NCI-H774 (cell line): ENCODE results near the gene LIMK1.

ENCODE experiments used
- DNase-seq: peaks from one replicate; lab custom pipeline; 2025; lab: John Stamatoyannopoulos, UW

The LIMK1 gene

GRCh38 chr7:74056096-74056915 lies 27.3 kb upstream of the LIMK1 start:
- DNase-seq: no peak

DNA sequence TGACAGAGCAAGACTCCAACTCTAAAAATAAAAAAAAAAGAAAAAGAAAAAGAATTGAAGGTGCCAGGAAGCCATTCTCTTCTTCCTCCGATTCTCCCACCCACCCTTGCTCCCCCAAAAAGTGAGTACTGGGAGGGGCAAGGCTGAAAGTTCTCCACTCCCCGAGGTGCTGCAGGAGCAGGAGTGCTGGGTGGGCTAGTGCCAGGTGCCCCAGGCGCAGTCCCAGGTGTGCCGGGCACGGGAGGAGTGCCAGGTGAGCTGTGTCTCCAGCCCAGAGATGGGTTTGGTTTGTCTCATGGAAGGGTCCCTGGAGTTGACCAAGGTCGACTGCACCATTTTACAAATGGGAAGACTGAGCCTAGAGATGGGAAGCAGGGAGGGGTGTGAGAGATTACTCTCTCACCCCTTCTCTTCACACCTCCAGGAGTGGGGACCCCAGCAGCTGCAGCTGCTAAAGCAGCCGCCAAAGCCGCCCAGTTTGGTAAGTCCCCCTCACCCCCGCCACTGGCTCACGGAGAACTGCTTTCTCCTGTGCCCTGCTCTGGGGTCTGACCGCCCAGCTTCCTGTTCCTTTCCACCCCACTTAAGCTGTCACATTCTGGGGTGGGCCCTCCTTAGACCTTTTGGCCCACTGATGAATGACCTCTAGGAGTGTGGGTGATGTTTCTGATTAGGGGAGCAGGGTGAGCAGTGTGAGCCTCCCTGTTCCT lies 26.2 kb upstream of the LIMK1 start:
- DNase-seq: no peak

DNA sequence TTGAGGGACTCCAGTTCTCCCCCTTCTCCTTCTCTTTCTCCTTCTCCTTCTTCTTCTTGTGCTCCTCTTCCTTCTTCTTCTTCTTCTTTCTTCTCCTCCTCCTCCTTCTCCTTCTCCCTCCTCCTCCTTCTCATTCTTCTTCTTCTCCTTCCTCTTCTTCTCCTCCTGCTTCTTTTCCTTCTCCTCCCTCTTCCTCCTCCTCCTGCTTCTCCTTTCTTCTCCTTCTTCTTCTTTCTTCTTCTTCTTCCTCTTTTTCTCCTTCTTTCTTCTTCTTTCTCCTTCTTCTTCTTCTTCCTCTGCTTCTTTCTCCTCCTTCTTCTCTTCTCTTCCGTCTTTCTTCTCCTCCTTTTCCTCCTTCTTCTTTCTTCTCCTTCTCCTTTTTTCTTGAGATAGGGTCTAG lies 25.6 kb upstream of the LIMK1 start:
- no peak for DNase-seq

DNA sequence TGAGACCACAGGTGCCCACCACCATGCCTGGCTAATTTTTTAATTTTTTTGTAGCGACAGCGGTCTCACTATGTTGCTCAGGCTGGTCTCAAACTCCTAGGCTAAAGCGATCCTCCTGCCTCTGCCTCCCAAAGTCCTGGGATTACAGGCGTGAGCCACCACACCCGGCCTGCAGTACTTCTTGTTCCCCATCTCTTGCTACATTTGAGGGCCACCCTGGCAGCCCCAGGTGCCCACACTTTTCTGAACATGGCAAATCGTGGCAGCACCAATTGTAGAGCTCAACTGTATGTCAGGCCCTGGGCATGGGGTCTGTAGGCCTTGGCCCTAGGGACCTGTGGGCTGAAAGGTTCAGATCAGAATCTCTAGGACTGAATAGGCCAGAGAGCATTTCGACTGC lies 25.1 kb upstream of the LIMK1 start:
- no peak for DNase-seq

- no peak for DNase-seq
Observed at GRCh38 chr7:74059037-74059436, 24.6 kb upstream of the LIMK1 start.

- DNase-seq: no peak
Observed at GRCh38 chr7:74059681-74060588, 23.7 kb upstream of the LIMK1 start.

DNA sequence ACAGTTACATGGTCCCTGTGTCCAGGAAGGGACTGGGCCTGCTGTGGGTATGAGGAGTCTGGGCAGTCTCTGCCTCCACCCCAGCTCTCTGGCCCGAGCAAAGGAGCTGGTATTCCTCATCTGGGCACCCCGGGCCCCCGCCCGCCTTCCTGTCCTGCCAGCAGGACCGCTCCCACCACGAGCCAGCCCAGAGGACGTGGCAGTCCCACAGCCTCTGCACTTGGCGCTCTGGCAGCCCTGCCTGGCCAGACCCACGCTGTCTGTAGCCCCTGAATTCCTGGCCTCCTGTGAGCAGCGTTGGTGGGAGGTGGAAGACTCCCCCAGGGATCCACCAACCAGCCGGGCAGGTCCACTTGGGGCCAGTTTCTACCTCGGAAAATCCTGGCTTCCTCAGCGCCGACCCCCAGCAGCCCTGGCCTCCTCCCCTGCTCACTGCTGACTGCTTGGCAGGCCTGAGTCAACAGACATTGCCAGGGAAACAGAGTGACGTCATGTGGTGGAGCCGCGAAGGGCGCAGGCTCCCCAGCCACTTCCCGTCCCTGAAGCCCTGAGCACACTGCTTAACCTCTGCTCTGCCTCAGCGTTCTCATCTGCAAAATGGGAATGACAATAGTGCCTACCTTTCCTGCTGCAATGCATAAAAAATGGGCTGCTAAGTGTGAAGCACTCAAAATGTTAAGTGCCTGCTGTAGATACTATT lies 21.6 kb upstream of the LIMK1 start:
- DNase-seq: peak; percentile 57

DNA sequence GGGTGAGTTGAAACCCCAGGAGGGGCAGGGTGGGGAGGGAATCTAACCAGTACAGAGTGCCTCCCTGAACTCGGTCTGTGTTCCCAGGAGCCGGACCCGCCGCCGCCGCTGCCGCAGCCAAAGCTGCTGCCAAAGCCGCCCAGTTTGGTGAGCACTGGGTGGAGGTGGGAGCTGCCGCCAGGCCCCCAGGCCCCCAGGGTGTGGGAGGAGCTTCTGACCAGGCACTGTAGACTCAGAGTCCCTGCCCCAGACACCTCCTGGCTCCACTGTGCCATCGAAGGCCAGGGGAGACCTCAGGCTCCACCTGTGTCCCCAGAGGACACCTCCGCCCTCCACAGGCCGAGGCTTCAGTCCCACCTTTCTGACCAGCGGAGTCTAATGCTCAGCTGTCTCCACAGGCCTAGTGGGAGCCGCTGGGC lies 20.4 kb upstream of the LIMK1 start:
- DNase-seq: no peak

DNA sequence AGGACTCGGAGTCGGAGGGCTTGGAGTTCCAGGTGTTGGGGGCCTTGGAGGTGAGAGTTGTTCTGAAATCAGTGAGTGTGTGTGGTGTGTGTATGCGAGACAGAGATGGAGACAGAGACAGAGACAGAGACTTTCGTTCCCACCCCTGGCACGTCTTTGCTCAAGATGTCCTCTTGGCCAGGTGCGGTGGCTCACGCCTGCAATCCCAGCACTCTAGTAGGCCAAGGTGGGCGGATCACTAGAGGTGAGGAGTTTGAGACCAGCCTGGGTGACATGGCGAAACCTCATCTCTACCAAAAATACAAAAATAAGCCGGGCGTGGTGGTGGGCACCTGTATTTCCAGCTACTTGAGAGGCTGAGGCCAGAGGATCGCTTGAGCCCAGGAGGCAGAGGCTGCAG lies 20.0 kb upstream of the LIMK1 start:
- DNase-seq: no peak

DNA sequence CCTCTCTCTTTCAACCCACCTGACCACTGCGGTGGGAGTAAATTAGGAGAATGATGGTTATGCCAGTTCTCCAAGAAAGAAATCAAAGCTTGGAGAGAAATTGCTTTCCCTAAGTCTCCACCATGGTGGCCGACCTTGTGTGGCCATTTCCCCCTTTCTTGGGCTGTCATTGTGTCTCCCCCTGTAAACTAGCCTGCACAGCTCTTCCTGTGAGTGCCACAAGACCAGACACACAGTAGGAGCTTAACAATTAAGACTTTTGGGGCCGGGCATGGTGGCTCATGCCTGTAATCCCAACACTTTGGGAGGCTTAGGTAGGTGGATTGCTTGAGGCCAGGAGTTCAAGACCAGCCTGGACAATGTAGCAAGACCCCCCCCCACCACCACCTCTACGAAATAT lies 18.9 kb upstream of the LIMK1 start:
- DNase-seq: no peak

DNA sequence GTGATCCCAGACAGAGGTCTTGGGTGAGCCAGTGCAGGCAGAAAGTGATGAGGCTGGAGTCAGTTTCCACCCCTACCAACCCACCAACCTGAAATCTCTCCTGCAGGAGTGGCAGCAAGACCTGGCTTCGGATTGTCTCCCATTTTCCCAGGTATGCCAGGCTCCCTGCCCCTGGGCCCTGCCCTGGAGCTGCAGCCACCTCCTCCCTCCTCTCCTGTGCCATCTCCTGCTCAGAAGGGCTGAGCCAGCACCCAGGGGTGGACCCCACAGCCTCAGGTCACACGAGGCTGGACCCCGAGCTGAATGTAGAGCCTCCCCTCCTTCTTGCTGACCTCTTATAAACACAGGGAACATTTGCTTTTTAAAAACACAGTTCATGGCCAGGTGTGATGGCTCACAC lies 17.0 kb upstream of the LIMK1 start:
- no peak for DNase-seq

DNA sequence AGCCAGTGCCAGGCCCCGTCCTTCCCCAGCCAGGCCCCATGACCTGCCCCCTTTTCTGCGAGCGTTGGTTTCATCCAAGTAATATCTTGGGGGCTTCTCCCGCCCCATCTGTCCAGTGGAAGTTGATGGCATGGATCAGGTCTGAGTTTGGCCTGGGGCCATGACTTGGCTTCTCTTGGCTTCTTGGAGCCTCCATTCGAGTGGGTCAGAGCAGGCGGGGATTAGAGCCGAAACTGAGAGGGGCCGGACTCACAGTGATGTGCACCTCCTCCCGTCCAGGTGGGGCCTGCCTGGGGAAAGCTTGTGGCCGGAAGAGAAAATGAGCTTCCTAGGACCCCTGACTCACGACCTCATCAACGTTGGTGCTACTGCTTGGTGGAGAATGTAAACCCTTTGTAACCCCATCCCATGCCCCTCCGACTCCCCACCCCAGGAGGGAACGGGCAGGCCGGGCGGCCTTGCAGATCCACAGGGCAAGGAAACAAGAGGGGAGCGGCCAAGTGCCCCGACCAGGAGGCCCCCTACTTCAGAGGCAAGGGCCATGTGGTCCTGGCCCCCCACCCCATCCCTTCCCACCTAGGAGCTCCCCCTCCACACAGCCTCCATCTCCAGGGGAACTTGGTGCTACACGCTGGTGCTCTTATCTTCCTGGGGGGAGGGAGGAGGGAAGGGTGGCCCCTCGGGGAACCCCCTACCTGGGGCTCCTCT lies 15.1 kb upstream of the LIMK1 start:
- no peak for DNase-seq

- DNase-seq: no peak
Observed at GRCh38 chr7:74069086-74069541, 14.5 kb upstream of the LIMK1 start.

- DNase-seq: no peak
Observed at GRCh38 chr7:74069790-74070618, 13.6 kb upstream of the LIMK1 start.

DNA sequence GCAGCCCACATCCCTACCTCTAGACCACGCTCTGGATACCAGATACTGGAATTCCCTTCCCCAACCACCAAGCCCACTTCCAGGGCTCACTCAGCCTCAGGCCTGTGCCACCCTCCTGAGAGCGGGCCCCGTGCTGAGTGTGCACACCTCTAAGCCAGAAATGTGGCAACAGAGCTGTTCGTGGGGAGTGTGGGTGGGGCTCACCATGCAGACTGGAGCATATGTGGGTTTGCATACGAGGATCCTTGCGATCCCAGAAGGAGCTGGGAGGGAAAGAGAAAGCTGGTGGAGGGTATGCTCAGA lies 13.0 kb upstream of the LIMK1 start:
- no peak for DNase-seq

GRCh38 chr7:74071121-74071520 lies 12.5 kb upstream of the LIMK1 start:
- no peak for DNase-seq

- DNase-seq: no peak
Observed at GRCh38 chr7:74074770-74075169, 8.8 kb upstream of the LIMK1 start.

DNA sequence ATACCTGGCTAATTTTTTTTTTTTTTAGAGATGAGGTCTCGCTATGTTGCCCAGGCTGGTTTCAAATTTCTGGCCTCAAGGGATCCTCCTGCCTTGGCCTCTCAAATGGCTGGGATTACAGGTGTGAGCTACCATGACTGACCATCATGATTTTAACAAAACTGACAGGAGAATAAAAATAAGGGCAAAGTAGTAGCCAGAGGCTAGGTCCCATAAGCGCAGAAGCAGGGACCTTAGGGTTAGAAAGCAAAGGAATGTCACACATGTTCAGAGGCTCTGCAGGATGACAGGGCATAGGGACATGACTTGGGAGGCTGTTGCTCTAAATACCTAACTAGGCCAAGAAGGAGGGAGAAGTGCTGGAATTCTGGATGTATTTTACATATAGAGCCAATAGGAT lies 5.1 kb upstream of the LIMK1 start:
- no peak for DNase-seq

GRCh38 chr7:74082770-74083116 lies 861 bp upstream of the LIMK1 start:
- no peak for DNase-seq

DNA sequence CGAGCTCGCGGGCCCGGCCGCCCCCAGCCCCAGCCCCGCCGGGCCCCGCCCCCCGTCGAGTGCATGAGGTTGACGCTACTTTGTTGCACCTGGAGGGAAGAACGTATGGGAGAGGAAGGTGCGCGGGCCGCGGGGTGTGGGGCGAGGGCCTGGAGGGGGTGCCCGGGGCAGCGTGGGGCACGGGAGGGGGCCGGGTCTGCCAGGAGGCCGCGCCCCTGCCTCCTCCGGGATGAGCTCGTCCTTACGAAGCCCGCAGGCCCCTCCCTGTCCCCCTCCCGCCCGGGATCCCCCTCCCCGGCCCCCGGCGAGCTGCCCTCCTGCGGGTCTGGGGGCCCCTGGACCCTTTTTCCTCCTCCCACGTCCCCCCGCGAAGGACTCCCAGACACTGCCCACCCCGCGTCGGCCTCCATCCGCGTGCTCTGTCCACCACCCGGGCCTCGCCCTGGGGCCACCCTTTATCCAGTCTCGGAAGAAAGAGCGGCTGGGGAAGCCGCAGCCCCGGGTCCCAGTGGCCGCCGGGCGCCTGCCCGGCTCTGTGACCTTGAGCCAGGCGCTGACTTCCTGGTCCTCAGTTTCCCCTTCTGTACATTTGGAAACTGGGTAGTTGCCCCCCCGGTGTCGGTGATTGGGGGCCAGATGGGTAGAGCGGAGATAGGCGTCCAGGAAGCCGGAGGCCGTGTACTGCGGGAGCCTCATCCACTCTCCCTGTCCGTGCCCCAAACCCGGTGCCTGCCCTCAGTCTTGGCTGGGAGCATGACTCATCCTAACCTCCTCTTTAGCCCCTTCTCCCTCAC lies 521 bp downstream of the LIMK1 start:
- peak; percentile 43 for DNase-seq
